SK-N-SH treated with all-trans-retinoic acid at 6 μM for 48 hours (cell line): ENCODE data around the gene LRRC37A3.

ENCODE experiments used
- ATAC-seq: fragments of 200-7000 bp; cut with Tn5 transposase; 3 replicates; pipeline ENCODE4 v1.9.1; 2020; ENCODE audit warnings: mild to moderate bottlenecking, moderate library complexity
- ARNTL ChIP-seq: fragments of 450-650 bp; formaldehyde crosslinking; IDR thresholded peaks from 2 replicates; pipeline ENCODE4 v1.5.0; 2020; ENCODE audit warnings: low read depth, mild to moderate bottlenecking, moderate library complexity, borderline replicate concordance
- BACH2 ChIP-seq: fragments of 250-450 bp; sonication (Bioruptor Pico); IDR thresholded peaks from 2 replicates; pipeline ENCODE4 v1.9.0; 2021; ENCODE audit warnings: mild to moderate bottlenecking, borderline replicate concordance
- CREB5 ChIP-seq: fragments of 250-450 bp; sonication (Bioruptor Pico); IDR thresholded peaks from 2 replicates; pipeline ENCODE4 v1.5.1; 2020; ENCODE audit warnings: low read depth, mild to moderate bottlenecking, moderate library complexity
- CSDC2 ChIP-seq: fragments of 250-450 bp; sonication (Bioruptor Pico); IDR thresholded peaks from 2 replicates; pipeline ENCODE4 v1.5.0; 2020; ENCODE audit warnings: mild to moderate bottlenecking, moderate library complexity
- ESRRG ChIP-seq: fragments of 250-450 bp; sonication (Bioruptor Pico); IDR thresholded peaks from 2 replicates; pipeline ENCODE4 v1.6.1; 2021; ENCODE audit warnings: mild to moderate bottlenecking
- GLIS3 ChIP-seq: fragments of 250-450 bp; sonication (Bioruptor Pico); IDR thresholded peaks from 2 replicates; pipeline ENCODE4 v1.5.0; 2020; ENCODE audit warnings: mild to moderate bottlenecking, moderate library complexity
- ISL1 ChIP-seq: fragments of 250-450 bp; sonication (Bioruptor Pico); IDR thresholded peaks from 2 replicates; pipeline ENCODE4 v2.1.2; 2022; ENCODE audit warnings: mild to moderate bottlenecking, moderate library complexity
- OSR1 ChIP-seq: fragments of 250-450 bp; sonication (Bioruptor Pico); IDR thresholded peaks from 2 replicates; pipeline ENCODE4 v1.8.0; 2022; ENCODE audit warnings: moderate library complexity, mild to moderate bottlenecking, inconsistent platforms
- PATZ1 ChIP-seq: fragments of 250-450 bp; sonication (Bioruptor Pico); IDR thresholded peaks from 2 replicates; pipeline ENCODE4 v1.8.0; 2020; ENCODE audit warnings: mild to moderate bottlenecking, moderate library complexity, borderline replicate concordance
- PPARA ChIP-seq: fragments of 250-450 bp; sonication (Bioruptor Pico); IDR thresholded peaks from 2 replicates; pipeline ENCODE4 v1.5.0; 2020; ENCODE audit warnings: mild to moderate bottlenecking, borderline replicate concordance
- RARB ChIP-seq: fragments of 250-450 bp; sonication (Bioruptor Pico); IDR thresholded peaks from 2 replicates; pipeline ENCODE4 v1.8.0; 2021; ENCODE audit warnings: mild to moderate bottlenecking, moderate library complexity
- SNAI2 ChIP-seq: fragments of 250-450 bp; sonication (Bioruptor Pico); IDR thresholded peaks from 2 replicates; pipeline ENCODE4 v1.5.0; 2020; ENCODE audit warnings: mild to moderate bottlenecking, moderate library complexity
- TCF4 ChIP-seq: fragments of 250-450 bp; sonication (Bioruptor Pico); IDR thresholded peaks from 2 replicates; pipeline ENCODE4 v1.8.0; 2021; ENCODE audit warnings: mild to moderate bottlenecking, moderate library complexity, borderline replicate concordance
- TOX ChIP-seq: fragments of 250-450 bp; sonication (Bioruptor Pico); IDR thresholded peaks from 2 replicates; pipeline ENCODE4 v1.8.0; 2021; ENCODE audit warnings: mild to moderate bottlenecking, moderate library complexity, borderline replicate concordance
- TSHZ2 ChIP-seq: fragments of 250-450 bp; sonication (Bioruptor Pico); IDR thresholded peaks from 2 replicates; pipeline ENCODE4 v1.5.0; 2020; ENCODE audit warnings: mild to moderate bottlenecking, moderate library complexity
- ZC3H10 ChIP-seq: fragments of 250-450 bp; sonication (Bioruptor Pico); IDR thresholded peaks from 2 replicates; pipeline ENCODE4 v1.5.1; 2021; ENCODE audit warnings: mild to moderate bottlenecking, moderate library complexity
- ZFP3 ChIP-seq: fragments of 250-450 bp; sonication (Bioruptor Pico); IDR thresholded peaks from 2 replicates; pipeline ENCODE4 v1.5.0; 2020; ENCODE audit warnings: mild to moderate bottlenecking, moderate library complexity
- ZNF565 ChIP-seq: fragments of 450-650 bp; formaldehyde crosslinking; conservative IDR thresholded peaks from 2 replicates; pipeline ENCODE4 v1.5.0; 2020; ENCODE audit warnings: low read depth, mild to moderate bottlenecking, moderate library complexity
- ZNF70 ChIP-seq: fragments of 450-650 bp; formaldehyde crosslinking; IDR thresholded peaks from 2 replicates; pipeline ENCODE4 v1.5.0; 2020; ENCODE audit warnings: mild to moderate bottlenecking, moderate library complexity
- TF ChIP-seq, protein P1 (sequence below): fragments of 250-450 bp; sonication (Bioruptor Pico); IDR thresholded peaks from 2 replicates; pipeline ENCODE4 v1.8.0; 2021; ENCODE audit warnings: low read depth, mild to moderate bottlenecking, moderate library complexity, borderline replicate concordance

Gene LRRC37A3

GRCh38 chr17:64951877-64952276, 32.6 kb upstream of the LRRC37A3 start:
- no peak for ATAC-seq
- no peak for TF ChIP-seq BACH2 (CRISPR knock-in tag)
- no peak for TF ChIP-seq TOX (CRISPR knock-in tag)
- TF ChIP-seq, protein P1, sequence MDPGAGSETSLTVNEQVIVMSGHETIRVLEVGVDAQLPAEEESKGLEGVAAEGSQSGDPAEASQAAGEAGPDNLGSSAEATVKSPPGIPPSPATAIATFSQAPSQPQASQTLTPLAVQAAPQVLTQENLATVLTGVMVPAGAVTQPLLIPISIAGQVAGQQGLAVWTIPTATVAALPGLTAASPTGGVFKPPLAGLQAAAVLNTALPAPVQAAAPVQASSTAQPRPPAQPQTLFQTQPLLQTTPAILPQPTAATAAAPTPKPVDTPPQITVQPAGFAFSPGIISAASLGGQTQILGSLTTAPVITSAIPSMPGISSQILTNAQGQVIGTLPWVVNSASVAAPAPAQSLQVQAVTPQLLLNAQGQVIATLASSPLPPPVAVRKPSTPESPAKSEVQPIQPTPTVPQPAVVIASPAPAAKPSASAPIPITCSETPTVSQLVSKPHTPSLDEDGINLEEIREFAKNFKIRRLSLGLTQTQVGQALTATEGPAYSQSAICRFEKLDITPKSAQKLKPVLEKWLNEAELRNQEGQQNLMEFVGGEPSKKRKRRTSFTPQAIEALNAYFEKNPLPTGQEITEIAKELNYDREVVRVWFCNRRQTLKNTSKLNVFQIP (CRISPR knock-in tag) = no peak
- TF ChIP-seq PPARA (CRISPR knock-in tag) = no peak
- no peak for TF ChIP-seq ZNF565 (CRISPR knock-in tag)
- no peak for TF ChIP-seq ZC3H10
- no peak for TF ChIP-seq GLIS3
- TF ChIP-seq ZFP3 (CRISPR knock-in tag) = no peak
- TF ChIP-seq TCF4 (CRISPR knock-in tag) = no peak
- no peak for TF ChIP-seq OSR1
- TF ChIP-seq CSDC2 (CRISPR knock-in tag) = no peak
- no peak for TF ChIP-seq PATZ1 (CRISPR knock-in tag)

- no peak for ATAC-seq
- TF ChIP-seq CREB5 (CRISPR knock-in tag) = no peak
- no peak for TF ChIP-seq ZFP3 (CRISPR knock-in tag)
- no peak for TF ChIP-seq ZNF565 (CRISPR knock-in tag)
- TF ChIP-seq ZC3H10 = no peak
- no peak for TF ChIP-seq PATZ1 (CRISPR knock-in tag)
- TF ChIP-seq ISL1 = no peak
- no peak for TF ChIP-seq GLIS3
- TF ChIP-seq TSHZ2 = no peak
- no peak for TF ChIP-seq ESRRG (CRISPR knock-in tag)
- no peak for TF ChIP-seq TCF4 (CRISPR knock-in tag)
- no peak for TF ChIP-seq RARB
- no peak for TF ChIP-seq ZNF70 (CRISPR knock-in tag)
- no peak for TF ChIP-seq ARNTL (CRISPR knock-in tag)
- no peak for TF ChIP-seq TOX (CRISPR knock-in tag)
- TF ChIP-seq SNAI2 = no peak
Observed at GRCh38 chr17:64950871-64951270, 31.6 kb upstream of the LRRC37A3 start.

DNA sequence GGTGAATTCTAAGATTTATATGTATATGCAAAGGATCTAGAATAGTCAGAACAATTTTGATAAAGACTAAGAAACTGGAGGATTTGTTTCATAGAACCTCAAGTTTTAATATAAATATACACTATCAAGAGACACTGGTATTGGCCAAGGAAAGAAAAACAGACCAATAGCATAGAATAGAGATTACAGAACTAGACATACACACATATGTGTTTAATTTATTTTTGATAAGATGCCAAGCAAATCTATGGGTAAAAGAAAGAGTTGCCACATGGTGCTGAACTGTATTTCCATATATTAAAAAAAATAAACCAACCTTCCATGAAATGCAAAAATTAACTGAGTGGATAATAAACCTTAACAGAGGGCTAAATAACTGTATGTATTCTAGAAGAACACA, 27.9 kb upstream of the LRRC37A3 start:
- TF ChIP-seq ZNF70 (CRISPR knock-in tag) (no peak), TCF4 (CRISPR knock-in tag) (peak; percentile 38; the same call in 1 of the 2 replicates)
- ATAC-seq = no peak
